ENCODE measurements around the gene PRUNE2. TPM values are rescaled to one million over a fixed set of nuclear protein-coding genes. Genes with fewer than 3 reads are reported as not detected.

Gene PRUNE2
- total RNA-seq, 2 donors from 2014 or later = 58.6 to 78.9 TPM

DNA sequence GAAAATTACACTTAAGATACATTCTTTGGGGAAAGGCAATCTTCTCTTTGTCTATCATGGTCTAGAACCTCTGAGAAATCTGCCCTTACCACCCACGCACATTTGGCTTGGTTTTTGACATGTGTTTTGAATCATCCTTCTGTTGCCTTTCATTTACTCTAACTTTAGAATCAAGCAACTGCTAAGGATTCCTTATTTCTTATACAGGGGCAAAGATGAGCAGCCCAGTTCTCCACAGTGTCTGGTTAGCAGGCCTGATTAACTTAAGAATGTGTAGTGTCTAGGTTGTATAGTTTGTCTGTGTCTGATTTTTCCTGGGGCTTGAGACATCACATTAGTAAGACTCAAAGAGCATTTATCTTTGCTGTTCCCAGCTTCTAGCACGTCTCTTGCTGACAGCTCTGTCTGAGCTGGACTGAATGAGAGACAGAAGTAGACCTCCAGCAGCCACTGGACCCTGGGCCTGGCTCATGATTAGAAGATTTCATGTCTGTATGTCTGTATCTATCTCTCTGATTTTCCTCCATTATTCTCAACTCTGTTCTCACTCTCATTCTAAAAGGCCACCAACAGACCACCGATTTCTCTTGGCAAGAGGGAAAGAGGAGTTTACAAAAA lies 173.5 kb downstream of the PRUNE2 start:
- 50% methylated on average over 3 of the region's 3 CpGs for WGBS
- H3K4me1 ChIP-seq (replicated peaks) = no peaks in the 10 kb centered on the region
- H3K9me3 ChIP-seq = no peaks in the 10 kb centered on the region
- no peak overlapping the region for H3K27ac ChIP-seq
- H3K4me3 ChIP-seq = no peak overlapping the region
- TF ChIP-seq, protein P1, sequence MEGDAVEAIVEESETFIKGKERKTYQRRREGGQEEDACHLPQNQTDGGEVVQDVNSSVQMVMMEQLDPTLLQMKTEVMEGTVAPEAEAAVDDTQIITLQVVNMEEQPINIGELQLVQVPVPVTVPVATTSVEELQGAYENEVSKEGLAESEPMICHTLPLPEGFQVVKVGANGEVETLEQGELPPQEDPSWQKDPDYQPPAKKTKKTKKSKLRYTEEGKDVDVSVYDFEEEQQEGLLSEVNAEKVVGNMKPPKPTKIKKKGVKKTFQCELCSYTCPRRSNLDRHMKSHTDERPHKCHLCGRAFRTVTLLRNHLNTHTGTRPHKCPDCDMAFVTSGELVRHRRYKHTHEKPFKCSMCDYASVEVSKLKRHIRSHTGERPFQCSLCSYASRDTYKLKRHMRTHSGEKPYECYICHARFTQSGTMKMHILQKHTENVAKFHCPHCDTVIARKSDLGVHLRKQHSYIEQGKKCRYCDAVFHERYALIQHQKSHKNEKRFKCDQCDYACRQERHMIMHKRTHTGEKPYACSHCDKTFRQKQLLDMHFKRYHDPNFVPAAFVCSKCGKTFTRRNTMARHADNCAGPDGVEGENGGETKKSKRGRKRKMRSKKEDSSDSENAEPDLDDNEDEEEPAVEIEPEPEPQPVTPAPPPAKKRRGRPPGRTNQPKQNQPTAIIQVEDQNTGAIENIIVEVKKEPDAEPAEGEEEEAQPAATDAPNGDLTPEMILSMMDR (IDR thresholded peaks at IDR 0.05) = no peak
- TF ChIP-seq POLR2AphosphoS5 (IDR thresholded peaks at IDR 0.05) = no peak
- no peak for TF ChIP-seq POLR2A (IDR thresholded peaks at IDR 0.05)
- H3K27me3 ChIP-seq (replicated peaks; ENCODE audit: insufficient read depth) = no peaks in the 10 kb centered on the region
- no peaks in the 10 kb centered on the region for H3K36me3 ChIP-seq
- intact Hi-C loops (cut with DNase I) = no loop called here
- DNase-seq (ENCODE audit: low spot score) = no peak

DNA sequence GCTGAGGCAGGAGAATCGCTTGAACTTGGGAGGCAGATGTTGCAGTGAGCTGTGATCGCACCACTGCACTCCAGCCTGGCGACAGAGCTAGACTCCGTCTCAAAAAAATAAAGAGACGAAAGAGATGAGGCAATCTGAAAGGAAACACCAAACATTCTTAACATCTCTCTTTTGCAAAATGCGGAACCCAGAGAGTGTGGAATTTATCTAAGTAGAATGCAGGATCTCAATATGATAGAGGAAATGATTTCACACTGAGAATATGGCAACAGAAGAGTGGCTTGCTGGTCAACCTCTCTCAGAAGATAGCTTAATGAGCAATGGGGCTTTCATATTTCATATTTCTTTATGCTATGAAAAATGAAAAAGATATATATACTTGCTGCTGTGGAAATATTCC lies 175.1 kb downstream of the PRUNE2 start:
- no peaks in the 10 kb centered on the region for H3K9me3 ChIP-seq
- no peak overlapping the region for H3K4me3 ChIP-seq
- DNase-seq (ENCODE audit: low spot score) = no peak
- TF ChIP-seq POLR2A (IDR thresholded peaks at IDR 0.05) (no peak), POLR2AphosphoS5 (IDR thresholded peaks at IDR 0.05) (no peak)
- TF ChIP-seq, protein P1 (IDR thresholded peaks at IDR 0.05) = no peak
- intact Hi-C loops (cut with DNase I) = no loop called here
- WGBS = 95% methylated on average over 6 of the region's 6 CpGs
- H3K4me1 ChIP-seq (replicated peaks) = no peaks in the 10 kb centered on the region
- no peaks in the 10 kb centered on the region for H3K27me3 ChIP-seq (replicated peaks; ENCODE audit: insufficient read depth)
- no peaks in the 10 kb centered on the region for H3K36me3 ChIP-seq
- H3K27ac ChIP-seq = no peak overlapping the region

DNA sequence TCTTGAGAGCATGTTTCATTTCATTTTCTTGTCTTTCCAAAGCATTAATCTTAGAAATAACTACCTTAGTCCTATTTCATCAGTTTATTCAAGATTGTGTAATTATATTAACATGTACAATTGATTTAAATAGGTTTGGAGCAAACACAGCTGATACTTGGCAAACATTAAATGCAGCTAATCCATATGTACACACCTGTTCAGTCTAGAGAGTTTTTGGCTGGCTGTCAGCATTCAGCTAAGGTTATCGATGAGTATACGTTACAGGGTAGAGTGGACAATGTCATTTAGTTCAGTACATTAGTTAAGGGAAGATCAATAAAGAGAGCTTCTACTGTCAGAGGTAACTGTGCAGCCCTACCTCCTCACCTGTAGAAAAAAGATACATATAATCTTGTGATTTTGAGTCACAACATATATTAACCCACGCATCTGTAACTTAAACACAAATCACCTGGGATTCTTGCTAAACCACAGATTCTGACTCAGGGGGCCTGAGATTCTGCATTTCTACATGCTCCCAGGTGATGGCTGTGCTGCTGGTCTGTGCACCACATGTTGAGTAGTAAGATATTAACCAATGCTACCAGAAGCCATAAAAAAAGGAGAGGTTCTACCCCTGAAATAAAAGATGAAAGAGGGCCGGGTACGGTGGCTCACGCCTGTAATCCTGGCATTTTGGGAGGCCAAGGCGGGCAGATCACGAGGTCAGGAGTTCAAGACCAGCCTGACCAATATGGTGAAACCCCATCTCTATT lies 175.8 kb downstream of the PRUNE2 start:
- intact Hi-C loops (cut with DNase I) = no loop called here
- Histone ChIP-seq H3K27ac (no peak overlapping the region), H3K27me3 (replicated peaks; ENCODE audit: insufficient read depth) (no peaks in the 10 kb centered on the region), H3K4me1 (replicated peaks) (no peaks in the 10 kb centered on the region), H3K4me3 (no peak overlapping the region), H3K9me3 (no peaks in the 10 kb centered on the region), H3K36me3 (no peaks in the 10 kb centered on the region)
- no peak for DNase-seq (ENCODE audit: low spot score)
- no peak for TF ChIP-seq POLR2AphosphoS5 (IDR thresholded peaks at IDR 0.05)
- TF ChIP-seq, protein P1 (IDR thresholded peaks at IDR 0.05) = no peak
- no peak for TF ChIP-seq POLR2A (IDR thresholded peaks at IDR 0.05)
- 67% methylated on average over 8 of the region's 8 CpGs for WGBS

DNA sequence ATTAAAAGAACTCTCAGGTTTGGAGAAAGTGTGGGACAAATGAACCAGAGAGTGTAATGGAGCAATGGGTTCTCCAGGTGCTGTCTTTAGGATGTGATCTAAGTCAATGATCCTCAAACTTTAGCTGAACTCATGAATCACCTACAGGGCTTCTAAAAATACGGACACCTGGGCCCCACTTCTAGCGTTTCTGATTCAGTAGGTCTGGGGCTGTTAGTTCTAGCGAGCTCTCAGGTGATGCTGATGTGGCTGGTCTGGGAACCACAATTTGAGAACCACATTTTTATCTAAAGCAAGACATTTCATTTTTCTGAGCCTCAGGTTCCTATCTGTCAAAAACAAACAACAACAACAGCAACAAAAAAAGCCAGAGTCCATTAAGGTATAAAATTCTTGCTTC lies 176.8 kb downstream of the PRUNE2 start:
- TF ChIP-seq POLR2A (IDR thresholded peaks at IDR 0.05) = no peak
- no peak for TF ChIP-seq POLR2AphosphoS5 (IDR thresholded peaks at IDR 0.05)
- TF ChIP-seq, protein P1 (IDR thresholded peaks at IDR 0.05) = no peak

DNA sequence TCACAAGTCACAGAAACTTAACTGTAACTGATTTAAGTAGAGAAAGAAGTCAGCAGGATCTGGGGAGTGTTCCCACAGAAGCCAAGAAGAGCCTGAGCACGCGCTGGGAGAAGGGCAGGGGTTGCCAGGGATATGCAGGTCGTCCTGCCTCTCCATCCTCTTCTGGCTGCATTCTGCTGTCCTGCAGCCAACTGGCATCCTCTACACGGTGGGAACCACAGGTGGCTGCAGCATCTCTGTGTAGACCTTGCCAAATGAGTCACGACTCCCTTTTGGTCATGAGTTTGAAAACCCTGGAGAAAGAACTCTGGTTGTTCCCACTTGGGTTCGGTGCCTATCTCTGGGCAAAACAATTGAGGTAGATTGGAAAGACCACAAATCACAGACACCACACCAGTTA lies 180.0 kb downstream of the PRUNE2 start:
- Histone ChIP-seq H3K36me3 (no peaks in the 10 kb centered on the region), H3K4me3 (no peak overlapping the region), H3K27me3 (replicated peaks; ENCODE audit: insufficient read depth) (no peaks in the 10 kb centered on the region), H3K9me3 (no peaks in the 10 kb centered on the region), H3K27ac (no peak overlapping the region), H3K4me1 (replicated peaks) (no peaks in the 10 kb centered on the region)
- WGBS = 30% methylated on average over 6 of the region's 6 CpGs
- DNase-seq (ENCODE audit: low spot score) = no peak
- TF ChIP-seq POLR2A (IDR thresholded peaks at IDR 0.05) (no peak), POLR2AphosphoS5 (IDR thresholded peaks at IDR 0.05) (no peak)
- TF ChIP-seq, protein P1 (IDR thresholded peaks at IDR 0.05) = no peak
- intact Hi-C loops (cut with DNase I) = no loop called here

More for the DNA sequence above, 176.8 kb downstream of the PRUNE2 start:
- DNase-seq (ENCODE audit: low spot score) = no peak
- 89% methylated on average over 3 of the region's 3 CpGs for WGBS
- Histone ChIP-seq H3K4me3 (no peak overlapping the region), H3K27me3 (replicated peaks; ENCODE audit: insufficient read depth) (no peaks in the 10 kb centered on the region), H3K4me1 (replicated peaks) (no peaks in the 10 kb centered on the region), H3K36me3 (no peaks in the 10 kb centered on the region), H3K27ac (no peak overlapping the region), H3K9me3 (no peaks in the 10 kb centered on the region)
- intact Hi-C loops (cut with DNase I) = no loop called here

Data from prostate gland (tissue), 2 donors.